H1 (cell line): ENCODE measurements around the gene RPS29. TPM values are rescaled to one million over a fixed set of nuclear protein-coding genes. Genes with fewer than 3 reads are reported as not detected.

ENCODE experiments used
- CTCF ChIA-PET: fragments of 300-600 bp; sonication (Branson Sonifier 250); formaldehyde crosslinking; loops from one replicate; lab custom pipeline; 2021; ENCODE audit not compliant: partially characterized antibody; lab: Charles Lee
- POLR2A ChIA-PET: fragments of 300-600 bp; sonication (Branson Sonifier 250); formaldehyde crosslinking; loops from one replicate; lab custom pipeline; 2021; ENCODE audit warnings: inconsistent platforms; ENCODE audit not compliant: partially characterized antibody; lab: Charles Lee
- DNase-seq, 2 experiments: peaks; one replicate each; pipeline versions ENCODE4 v3.0.0 to v3.0.0-alpha.2; 2010 to 2022; ENCODE audit warnings: low spot score in 2 of 2, low read depth in 1 of 2, mixed read lengths in 1 of 2
- FAIRE-seq: peaks from 2 replicates; lab custom pipeline; 2011; peaks lifted over from hg19 to GRCh38; lab: Jason Lieb, UNC
- H2AFZ ChIP-seq: 2 replicates; pipeline ENCODE4 v1.8.1; 2012; ENCODE audit warnings: low read length, inconsistent platforms
- H2AK5ac ChIP-seq: 2 replicates; pipeline ENCODE4 v1.6.1; 2013; ENCODE audit warnings: low read depth, low read length
- H2BK120ac ChIP-seq: replicated peaks from 2 replicates; pipeline ENCODE3; 2013; ENCODE audit warnings: low read depth, low read length, inconsistent platforms
- H2BK12ac ChIP-seq: 2 replicates; pipeline ENCODE4 v1.6.1; 2013; ENCODE audit warnings: low read depth, low read length
- H2BK15ac ChIP-seq: 2 replicates; pipeline ENCODE4 v1.6.1; 2013; ENCODE audit warnings: low read length
- H2BK20ac ChIP-seq: 2 replicates; pipeline ENCODE4 v1.6.1; 2013; ENCODE audit warnings: low read length
- H2BK5ac ChIP-seq: 2 replicates; pipeline ENCODE4 v1.6.1; 2013; ENCODE audit warnings: low read depth, low read length
- H3K14ac ChIP-seq: 2 replicates; pipeline ENCODE4 v1.6.1; 2013; ENCODE audit warnings: inconsistent platforms; ENCODE audit not compliant: insufficient read length
- H3K18ac ChIP-seq: 2 replicates; pipeline ENCODE4 v1.6.1; 2013; ENCODE audit warnings: low read length; ENCODE audit errors: extremely low read depth
- H3K23ac ChIP-seq: 2 replicates; pipeline ENCODE4 v1.6.1; 2013; ENCODE audit warnings: inconsistent platforms; ENCODE audit not compliant: insufficient read length
- H3K23me2 ChIP-seq: 2 replicates; pipeline ENCODE4 v1.6.1; 2013; ENCODE audit warnings: low read depth, low read length
- H3K27ac ChIP-seq: 2 replicates; pipeline ENCODE4 v1.6.1; 2011; ENCODE audit warnings: low read depth, low read length, inconsistent platforms
- H3K27me3 ChIP-seq, 4 experiments: replicated peaks in 1 of 4; 1 replicate in 1 of 4; 2 replicates in 3 of 4; pipeline versions ENCODE4 v1.6.1 to v1.8.1; 2011 to 2013; ENCODE audit warnings: low read length in 3 of 4, mild to moderate bottlenecking in 3 of 4, inconsistent platforms in 2 of 4, mixed read lengths in 2 of 4, moderate library complexity in 1 of 4; ENCODE audit not compliant: control insufficient read depth in 3 of 4, insufficient read depth in 3 of 4; ENCODE audit errors: extremely low read depth in 1 of 4
- H3K36me3 ChIP-seq, 4 experiments: 2 replicates each; pipeline versions ENCODE4 v1.6.1 to v1.8.1; 2011 to 2013; ENCODE audit warnings: mild to moderate bottlenecking in 4 of 4, low read length in 3 of 4, moderate library complexity in 2 of 4, control low read depth in 1 of 4, inconsistent platforms in 1 of 4; ENCODE audit not compliant: insufficient read depth in 4 of 4, control insufficient read depth in 2 of 4
- H3K4ac ChIP-seq: replicated peaks from 2 replicates; pipeline ENCODE3; 2013; ENCODE audit warnings: low read length, low read depth, mixed read lengths, inconsistent platforms; ENCODE audit not compliant: insufficient read length
- H3K4me1 ChIP-seq, 4 experiments: replicated peaks in 1 of 4; 1 replicate in 1 of 4; 2 replicates in 3 of 4; pipeline versions ENCODE4 v1.6.1 to v1.8.1; 2011 to 2013; ENCODE audit warnings: low read length in 3 of 4, inconsistent platforms in 2 of 4, mixed read lengths in 1 of 4; ENCODE audit not compliant: insufficient read depth in 4 of 4, control insufficient read depth in 3 of 4
- H3K4me2 ChIP-seq, 2 experiments: 2 replicates each; pipeline versions ENCODE4 v1.6.1 to v1.8.1; 2011 to 2013; ENCODE audit warnings: low read depth in 2 of 2, low read length in 2 of 2, control low read depth in 1 of 2, inconsistent platforms in 1 of 2, mild to moderate bottlenecking in 1 of 2; ENCODE audit not compliant: insufficient read depth in 1 of 2
- H3K4me3 ChIP-seq, 4 experiments: fragments of 200-600, 300-600 bp in 1 of 4; sonication (generic), shearing (Covaris generic), sonication (Bioruptor Twin) in 1 of 4; 2 replicates each; pipeline versions ENCODE4 v1.5.1 to v1.8.1; 2011 to 2016; ENCODE audit warnings: low read length in 4 of 4, low read depth in 3 of 4, control low read depth in 2 of 4, inconsistent platforms in 2 of 4, mild to moderate bottlenecking in 2 of 4, mixed read lengths in 1 of 4, moderate library complexity in 1 of 4; ENCODE audit not compliant: insufficient read depth in 2 of 4; ENCODE audit errors: extremely low read depth in 1 of 4
- H3K56ac ChIP-seq: replicated peaks from 2 replicates; pipeline ENCODE3; 2013; ENCODE audit warnings: low read depth, mild to moderate bottlenecking, mixed read lengths, low read length, inconsistent platforms; ENCODE audit not compliant: insufficient read length
- H3K79me1 ChIP-seq: 2 replicates; pipeline ENCODE4 v1.6.1; 2013; ENCODE audit warnings: low read depth, low read length, control low read depth
- H3K79me2 ChIP-seq, 2 experiments: 2 replicates each; pipeline versions ENCODE4 v1.6.1 to v1.8.1; 2012 to 2013; ENCODE audit warnings: low read length in 2 of 2, mild to moderate bottlenecking in 2 of 2, inconsistent platforms in 1 of 2; ENCODE audit not compliant: insufficient read depth in 2 of 2, control insufficient read depth in 1 of 2
- H3K9ac ChIP-seq, 4 experiments: replicated peaks in 1 of 4; 1 replicate in 1 of 4; 2 replicates in 3 of 4; pipeline versions ENCODE4 v1.6.1 to v1.8.1; 2011 to 2013; ENCODE audit warnings: low read depth in 3 of 4, low read length in 3 of 4, control low read depth in 2 of 4, mild to moderate bottlenecking in 2 of 4, moderate library complexity in 2 of 4, inconsistent platforms in 1 of 4; ENCODE audit errors: extremely low read depth in 1 of 4
- H3K9me3 ChIP-seq, 2 experiments: 2 replicates each; pipeline versions ENCODE4 v1.6.1 to v1.8.1; 2012 to 2013; ENCODE audit warnings: mild to moderate bottlenecking in 2 of 2, moderate library complexity in 2 of 2, control low read depth in 1 of 2, inconsistent platforms in 1 of 2, low read depth in 1 of 2, low read length in 1 of 2, mixed read lengths in 1 of 2; ENCODE audit not compliant: insufficient read depth in 2 of 2
- H4K20me1 ChIP-seq, 2 experiments: replicated peaks in 1 of 2; 2 replicates each; pipeline versions ENCODE3 to v1.8.1; 2011 to 2013; ENCODE audit warnings: inconsistent platforms in 2 of 2, low read length in 2 of 2, mild to moderate bottlenecking in 1 of 2; ENCODE audit not compliant: insufficient read depth in 2 of 2, control insufficient read depth in 1 of 2
- H4K5ac ChIP-seq: 2 replicates; pipeline ENCODE4 v1.6.1; 2013; ENCODE audit warnings: low read length, low read depth, mixed read lengths, inconsistent platforms; ENCODE audit not compliant: insufficient read length
- H4K8ac ChIP-seq: 2 replicates; pipeline ENCODE4 v1.8.0; 2013; ENCODE audit warnings: mild to moderate bottlenecking, moderate library complexity, low read length, inconsistent platforms; ENCODE audit not compliant: insufficient read depth; ENCODE audit errors: extremely low read depth
- H4K91ac ChIP-seq: replicated peaks from 2 replicates; pipeline ENCODE3; 2013; ENCODE audit warnings: low read length, mixed read lengths, inconsistent platforms; ENCODE audit not compliant: insufficient read length
- ZNF274 ChIP-seq: IDR thresholded peaks from 2 replicates; pipeline ENCODE4 v1.7.0; 2012; ENCODE audit warnings: low read length, borderline replicate concordance; ENCODE audit errors: extremely low read depth
- WGBS, 2 experiments: shearing (Covaris generic) in 1 of 2; methylation state at CpG; one replicate each; pipeline versions ENCODE4 v1.1.6 to v1.1.7; 2013 to 2015; ENCODE audit warnings: low lambda C conversion rate in 2 of 2, mixed read lengths in 2 of 2, inconsistent platforms in 1 of 2, low coverage in 1 of 2, missing lambda C conversion rate in 1 of 2; ENCODE audit not compliant: insufficient replicate concordance in 2 of 2, insufficient coverage in 1 of 2, insufficient read length in 1 of 2; ENCODE audit errors: extremely low coverage in 1 of 2, missing lambda C conversion rate in 1 of 2; 5-methylcytosine and 5-hydroxymethylcytosine counted together
- polyA plus RNA-seq, 7 experiments: library from polyadenylated mRNA; depleted of rRNA in 3 of 7; stranded (reverse) in 5 of 7; unstranded in 2 of 7; fragments of >200 nt in 5 of 7; fragments of 200-250 nt in 2 of 7; gene quantifications; 1 replicate in 5 of 7; 2 replicates in 1 of 7; 4 replicates in 1 of 7; pipeline versions ENCODE4 v1.2.1 to v1.2.3, GENCODE V29; 2011 to 2013; ENCODE audit warnings: missing spikeins in 2 of 7, mixed read lengths in 2 of 7
- total RNA-seq: library from RNA; stranded (reverse); fragmentation: NEBNext Ultra II Directional; extraction: Animal tissue kit (Norgen Biotek cat#: 25700); gene quantifications from 2 replicates; pipeline ENCODE4 v1.2.1, GENCODE V29; 2021

Gene RPS29
- total and polyA plus RNA-seq, 2 of the 8 experiments (the other 6 are each of a cell fraction or from before 2014, with no cell fraction given), result 2,193 to 23,165 TPM

GRCh38 chr14:49612671-49613070 is 26.5 kb upstream of the RPS29 start:
- no peak overlapping the region for H2BK120ac ChIP-seq
- no peak overlapping the region for H2BK5ac ChIP-seq
- no peak for DNase-seq
- no peak overlapping the region for H2AK5ac ChIP-seq
- no peak overlapping the region for H3K4me3 ChIP-seq
- H3K4ac ChIP-seq, result no peak overlapping the region
- no peaks in the 10 kb centered on the region for H3K23me2 ChIP-seq
- no peak overlapping the region for H3K9ac ChIP-seq
- H3K4me1 ChIP-seq, result no peaks in the 10 kb centered on the region
- POLR2A ChIA-PET, result interaction anchor here (0.7 to 3.2 kb wide), 4 partner anchors 8 to 1189 kb away, joined by 4 to 19 read pairs (median 5); partner anchors contain the start of genes LRR1, MGAT2 and RPL36AL
- no peak overlapping the region for H3K27ac ChIP-seq
- no peak overlapping the region for H4K5ac ChIP-seq
- H2BK15ac ChIP-seq, result no peak overlapping the region
- H3K56ac ChIP-seq, result no peak overlapping the region
- no peak overlapping the region for H3K18ac ChIP-seq
- no peak overlapping the region for H4K91ac ChIP-seq
- H2BK20ac ChIP-seq, result no peak overlapping the region
- H3K36me3 ChIP-seq, result peaks cover 0 to 19% (median 3%) of the 10 kb centered on the region in 4 experiments; a peak in 4 of 8 replicates
- no peak overlapping the region for H2AFZ ChIP-seq
- H3K79me2 ChIP-seq, result no peaks in the 10 kb centered on the region
- H4K8ac ChIP-seq, result no peak overlapping the region
- no peaks in the 10 kb centered on the region for H3K79me1 ChIP-seq
- H3K27me3 ChIP-seq, result no peaks in the 10 kb centered on the region
- no peak overlapping the region for H3K23ac ChIP-seq
- H3K14ac ChIP-seq, result no peak overlapping the region
- H2BK12ac ChIP-seq, result no peak overlapping the region
- 98% methylated on average over 8 of the region's 8 CpGs; no CpG with 5 or more reads in 1 of the 2 experiments for WGBS, 2 experiments
- CTCF ChIA-PET, result interaction anchor here (1.1 kb wide), 2 partner anchors 9 to 248 kb away, joined by 3 read pairs; no protein-coding TSS in a partner anchor
- FAIRE-seq, result no peak
- H3K9me3 ChIP-seq, result no peaks in the 10 kb centered on the region
- H3K4me2 ChIP-seq, result no peak overlapping the region
- H4K20me1 ChIP-seq, result no peaks in the 10 kb centered on the region
- TF ChIP-seq ZNF274, result no peak
